Ascending aorta (tissue), 2 donors: ENCODE data around the gene SEC23A. TPM values are rescaled to one million over a fixed set of nuclear protein-coding genes. Genes with fewer than 3 reads are reported as not detected.

Experiments
- DNase-seq, 2 donors: peaks; one replicate each; pipeline ENCODE4 v3.0.0-alpha.2; 2019; ENCODE audit warnings: low spot score in 2 of 2
- H3K27ac ChIP-seq, 2 donors: fragments of 200-600 bp; sonication (generic); one replicate each; pipeline ENCODE4 v1.5.1; 2016 to 2017; ENCODE audit warnings: mild to moderate bottlenecking in 1 of 2
- H3K27me3 ChIP-seq: fragments of 200-600 bp; sonication (generic); one replicate; pipeline ENCODE4 v1.5.1; 2017
- H3K36me3 ChIP-seq, 2 donors: fragments of 200-600 bp; sonication (generic); one replicate each; pipeline ENCODE4 v1.5.1; 2016
- H3K4me1 ChIP-seq, 2 donors: fragments of 200-600 bp; sonication (generic); one replicate each; pipeline ENCODE4 v1.5.1; 2016 to 2017; ENCODE audit warnings: mild to moderate bottlenecking in 1 of 2
- H3K4me3 ChIP-seq, 2 donors: fragments of 200-600 bp; sonication (generic); one replicate each; pipeline ENCODE4 v1.5.1; 2016 to 2017; ENCODE audit warnings: mild to moderate bottlenecking in 1 of 2
- H3K9me3 ChIP-seq, 2 donors: fragments of 200-600 bp; sonication (generic); one replicate each; pipeline ENCODE4 v1.5.1; 2016
- CTCF ChIP-seq, 3 experiments: fragments of 200-600 bp in 2 of 3; fragments of 450-650 bp in 1 of 3; sonication (generic) in 2 of 3; IDR thresholded peaks; one replicate each; pipeline ENCODE4 v1.5.1; 2016 to 2019; ENCODE audit warnings: antibody characterized with exemption in 3 of 3, mild to moderate bottlenecking in 1 of 3, moderate library complexity in 1 of 3
- intact Hi-C: fragments of 100-400 bp; cut with DNase I; formaldehyde crosslinking; loops from one replicate; pipeline ENCODE4 v1.15.1; 2023
- total RNA-seq: library from RNA; depleted of rRNA; stranded (reverse); fragments of >200 nt; gene quantifications from one replicate; pipeline ENCODE4 v1.1.0, GENCODE V29; 2016

The SEC23A gene
- total RNA-seq, 1 donor from 2014 or later: 74.8 TPM

GRCh38 chr14:39005044-39005880 lies 97.8 kb downstream of the SEC23A start:
- Histone ChIP-seq H3K4me3 (no peak overlapping the region), H3K4me1 (no peaks in the 10 kb centered on the region), H3K27ac (no peak overlapping the region), H3K9me3 (no peaks in the 10 kb centered on the region), H3K27me3 (no peaks in the 10 kb centered on the region), H3K36me3 (no peaks in the 10 kb centered on the region)
- intact Hi-C loops: no loop called here
- DNase-seq: no peak
- TF ChIP-seq CTCF (IDR thresholded peaks at IDR 0.05): no peak

- TF ChIP-seq CTCF (IDR thresholded peaks at IDR 0.05): no peak
- H3K9me3 ChIP-seq: no peaks in the 10 kb centered on the region
- no peaks in the 10 kb centered on the region for H3K36me3 ChIP-seq
- H3K27ac ChIP-seq: no peak overlapping the region
- no peak overlapping the region for H3K4me3 ChIP-seq
- H3K27me3 ChIP-seq: no peaks in the 10 kb centered on the region
- H3K4me1 ChIP-seq: no peaks in the 10 kb centered on the region
- intact Hi-C loops: no loop called here
- DNase-seq: no peak
These were observed 103.1 kb downstream of the SEC23A start for GRCh38 chr14:38999949-39000348.

GRCh38 chr14:38994731-38995130 lies 108.3 kb downstream of the SEC23A start:
- Histone ChIP-seq H3K4me3 (no peak overlapping the region), H3K27me3 (no peaks in the 10 kb centered on the region), H3K9me3 (no peaks in the 10 kb centered on the region), H3K36me3 (no peaks in the 10 kb centered on the region), H3K27ac (no peak overlapping the region), H3K4me1 (no peaks in the 10 kb centered on the region)
- DNase-seq: no peak
- TF ChIP-seq CTCF (IDR thresholded peaks at IDR 0.05): no peak
- intact Hi-C loops: no loop called here

- Histone ChIP-seq H3K4me1 (no peaks in the 10 kb centered on the region), H3K4me3 (no peak overlapping the region), H3K27ac (no peak overlapping the region), H3K9me3 (no peaks in the 10 kb centered on the region), H3K27me3 (no peaks in the 10 kb centered on the region), H3K36me3 (no peaks in the 10 kb centered on the region)
- no peak for TF ChIP-seq CTCF (IDR thresholded peaks at IDR 0.05)
- intact Hi-C loops: no loop called here
- no peak for DNase-seq
These were observed 109.1 kb downstream of the SEC23A start for GRCh38 chr14:38993981-38994380.

GRCh38 chr14:38992067-38992844 lies 110.8 kb downstream of the SEC23A start:
- no peak for DNase-seq
- Histone ChIP-seq H3K27ac (no peak overlapping the region), H3K36me3 (no peaks in the 10 kb centered on the region), H3K4me3 (no peak overlapping the region), H3K27me3 (no peaks in the 10 kb centered on the region), H3K4me1 (no peaks in the 10 kb centered on the region), H3K9me3 (no peaks in the 10 kb centered on the region)
- no peak for TF ChIP-seq CTCF (IDR thresholded peaks at IDR 0.05)
- intact Hi-C loops: no loop called here
